H9 (cell line): ENCODE measurements around the gene GPC6. TPM values are rescaled to one million over a fixed set of nuclear protein-coding genes. Genes with fewer than 3 reads are reported as not detected.

ENCODE experiments used
- DNase-seq: peaks from one replicate; pipeline ENCODE4 v3.0.0-alpha.2; 2017
- H2AFZ ChIP-seq: one replicate; pipeline ENCODE4 v1.6.1; 2013; ENCODE audit warnings: mild to moderate bottlenecking, low read length, control low read depth, moderate library complexity
- H2AK5ac ChIP-seq: 2 replicates; pipeline ENCODE4 v1.6.1; 2013; ENCODE audit warnings: low read length, control low read depth, mixed read lengths; ENCODE audit not compliant: insufficient read length
- H2BK120ac ChIP-seq: one replicate; pipeline ENCODE4 v1.6.1; 2013; ENCODE audit warnings: low read depth, mild to moderate bottlenecking, low read length, control low read depth, inconsistent platforms; ENCODE audit not compliant: poor library complexity, severe bottlenecking
- H2BK12ac ChIP-seq: 2 replicates; pipeline ENCODE4 v1.6.1; 2013; ENCODE audit warnings: low read length, control low read depth, mixed read lengths, low read depth; ENCODE audit not compliant: insufficient read length
- H2BK15ac ChIP-seq: 2 replicates; pipeline ENCODE4 v1.6.1; 2013; ENCODE audit warnings: low read depth, low read length, control low read depth
- H2BK20ac ChIP-seq: one replicate; pipeline ENCODE4 v1.6.1; 2013; ENCODE audit warnings: low read depth, mild to moderate bottlenecking, low read length, control low read depth, inconsistent platforms; ENCODE audit not compliant: poor library complexity, severe bottlenecking
- H2BK5ac ChIP-seq: 2 replicates; pipeline ENCODE4 v1.6.1; 2013; ENCODE audit warnings: low read length, control low read depth, mixed read lengths; ENCODE audit not compliant: insufficient read length
- H3K14ac ChIP-seq: 2 replicates; pipeline ENCODE4 v1.6.1; 2013; ENCODE audit warnings: low read length, control low read depth; ENCODE audit not compliant: insufficient read depth
- H3K18ac ChIP-seq: 2 replicates; pipeline ENCODE4 v1.6.1; 2013; ENCODE audit warnings: low read depth, mild to moderate bottlenecking, mixed read lengths, low read length, control low read depth; ENCODE audit not compliant: insufficient read length
- H3K23ac ChIP-seq: 2 replicates; pipeline ENCODE4 v1.6.1; 2013; ENCODE audit warnings: low read length, control low read depth, mixed read lengths, low read depth; ENCODE audit not compliant: insufficient read length
- H3K23me2 ChIP-seq: 2 replicates; pipeline ENCODE4 v1.6.1; 2013; ENCODE audit warnings: low read depth, mild to moderate bottlenecking, mixed read lengths, low read length, control low read depth; ENCODE audit not compliant: insufficient read length, poor library complexity, severe bottlenecking
- H3K27ac ChIP-seq: 2 replicates; pipeline ENCODE4 v1.5.1; 2013; ENCODE audit warnings: low read length, control low read depth, mixed read lengths, low read depth; ENCODE audit not compliant: insufficient read length
- H3K27me3 ChIP-seq: 2 replicates; pipeline ENCODE4 v1.6.1; 2013; ENCODE audit warnings: low read length, control low read depth, inconsistent platforms; ENCODE audit not compliant: insufficient read depth
- H3K4ac ChIP-seq: 2 replicates; pipeline ENCODE4 v1.6.1; 2013; ENCODE audit warnings: low read depth, mild to moderate bottlenecking, control low read depth, inconsistent platforms, low read length, moderate library complexity
- H3K4me1 ChIP-seq: 2 replicates; pipeline ENCODE4 v1.6.1; 2013; ENCODE audit warnings: low read length, control low read depth, inconsistent platforms; ENCODE audit not compliant: insufficient read depth
- H3K4me2 ChIP-seq: 2 replicates; pipeline ENCODE4 v1.6.1; 2013; ENCODE audit warnings: low read length, control low read depth, mixed read lengths; ENCODE audit not compliant: insufficient read length, insufficient read depth
- H3K56ac ChIP-seq: 2 replicates; pipeline ENCODE4 v1.6.1; 2013; ENCODE audit warnings: low read depth, mild to moderate bottlenecking, mixed read lengths, low read length, control low read depth; ENCODE audit not compliant: insufficient read length
- H3K79me1 ChIP-seq: 2 replicates; pipeline ENCODE4 v1.6.1; 2013; ENCODE audit warnings: low read depth, mild to moderate bottlenecking, moderate library complexity, low read length, control low read depth, inconsistent platforms; ENCODE audit not compliant: insufficient read depth, poor library complexity, severe bottlenecking
- H3K79me2 ChIP-seq: 2 replicates; pipeline ENCODE4 v1.6.1; 2013; ENCODE audit warnings: low read length, control low read depth, inconsistent platforms; ENCODE audit not compliant: insufficient read depth
- H3K9ac ChIP-seq: 2 replicates; pipeline ENCODE4 v1.6.1; 2013; ENCODE audit warnings: low read length, control low read depth, mixed read lengths; ENCODE audit not compliant: insufficient read length; ENCODE audit errors: extremely low read depth
- H3K9me3 ChIP-seq: one replicate; pipeline ENCODE4 v1.6.1; 2013; ENCODE audit warnings: low read depth, low read length, inconsistent platforms; ENCODE audit not compliant: control insufficient read depth
- H3T11ph ChIP-seq: one replicate; pipeline ENCODE4 v1.6.1; 2013; ENCODE audit warnings: mild to moderate bottlenecking, low read length, control low read depth, inconsistent platforms
- H4K20me1 ChIP-seq: one replicate; pipeline ENCODE4 v1.6.1; 2013; ENCODE audit not compliant: control insufficient read depth, insufficient read length, insufficient read depth
- H4K5ac ChIP-seq: 2 replicates; pipeline ENCODE4 v1.6.1; 2013; ENCODE audit warnings: low read depth, mild to moderate bottlenecking, mixed read lengths, low read length, control low read depth; ENCODE audit not compliant: insufficient read length
- H4K8ac ChIP-seq: replicated peaks from 2 replicates; pipeline ENCODE4 v1.6.1; 2013; ENCODE audit warnings: low read length, control low read depth, mixed read lengths, low read depth; ENCODE audit not compliant: insufficient read length
- H4K91ac ChIP-seq: 2 replicates; pipeline ENCODE4 v1.6.1; 2013; ENCODE audit warnings: low read depth, mild to moderate bottlenecking, moderate library complexity, mixed read lengths, low read length, control low read depth; ENCODE audit not compliant: insufficient read length
- H3K27ac Mint-ChIP-seq, 3 experiments: 2 replicates in 2 of 3; 3 replicates in 1 of 3; pipeline ENCODE4 v1.8.0; 2020 to 2021; ENCODE audit warnings: mixed read lengths in 3 of 3, mild to moderate bottlenecking in 1 of 3, moderate library complexity in 1 of 3
- H3K27me3 Mint-ChIP-seq: 2 replicates; pipeline ENCODE4 v1.8.0; 2021; ENCODE audit warnings: low read depth, mild to moderate bottlenecking, moderate library complexity, mixed read lengths
- H3K36me3 Mint-ChIP-seq, 3 experiments: 2 replicates in 2 of 3; 3 replicates in 1 of 3; pipeline ENCODE4 v1.8.0; 2020 to 2021; ENCODE audit warnings: low read depth in 3 of 3, mixed read lengths in 3 of 3; ENCODE audit not compliant: insufficient read depth in 1 of 3
- H3K4me1 Mint-ChIP-seq, 2 experiments: 2 replicates each; pipeline ENCODE4 v1.8.0; 2020; ENCODE audit warnings: mixed read lengths in 2 of 2
- H3K4me3 Mint-ChIP-seq, 2 experiments: 2 replicates in 1 of 2; 3 replicates in 1 of 2; pipeline ENCODE4 v1.8.0; 2020 to 2021; ENCODE audit warnings: mild to moderate bottlenecking in 2 of 2, mixed read lengths in 2 of 2, moderate library complexity in 1 of 2
- H3K9me3 Mint-ChIP-seq, 2 experiments: 2 replicates in 1 of 2; 3 replicates in 1 of 2; pipeline ENCODE4 v1.8.0; 2020; ENCODE audit warnings: mild to moderate bottlenecking in 2 of 2, mixed read lengths in 2 of 2, moderate library complexity in 1 of 2
- WGBS: extraction: QIAGEN DNeasy Blood & Tissue Kit; methylation state at CpG from one replicate; pipeline ENCODE4 v1.1.7; 2013; ENCODE audit warnings: missing lambda C conversion rate, low lambda C conversion rate, mixed read lengths; ENCODE audit not compliant: insufficient read length; ENCODE audit errors: extremely low coverage; 5-methylcytosine and 5-hydroxymethylcytosine counted together
- total RNA-seq: library from RNA; stranded (reverse); gene quantifications from 2 replicates; pipeline ENCODE4 v1.2.1, GENCODE V29; 2021
- TF ChIP-seq, protein P1 (sequence below): fragments of 200-600 bp; sonication (generic); conservative IDR thresholded peaks from 3 replicates; pipeline ENCODE4 v1.8.0; 2021; ENCODE audit warnings: antibody characterized with exemption, mild to moderate bottlenecking

GPC6 gene
- total RNA-seq, 1 experiment from 2014 or later, result 15.6 TPM

GRCh38 chr13:93899981-93900380 is 673.4 kb downstream of the GPC6 start:
- H3K18ac ChIP-seq, result no peak overlapping the region

More at GRCh38 chr13:93899981-93900380, 673.4 kb downstream of the GPC6 start:
- no peak overlapping the region for H3K23ac ChIP-seq
- H3K9me3 ChIP-seq, result no peaks in the 10 kb centered on the region
- Mint-ChIP-seq H3K4me3 (no peak overlapping the region), H3K36me3 (no peaks in the 10 kb centered on the region), H3K4me1 (no peaks in the 10 kb centered on the region), H3K27me3 (no peaks in the 10 kb centered on the region), H3K9me3 (no peaks in the 10 kb centered on the region), H3K27ac (no peak overlapping the region)
- H3K79me2 ChIP-seq, result no peaks in the 10 kb centered on the region
- H3K14ac ChIP-seq, result no peak overlapping the region
- H3K4me2 ChIP-seq, result no peak overlapping the region
- H3K56ac ChIP-seq, result no peak overlapping the region
- H3T11ph ChIP-seq, result no peak overlapping the region
- no peaks in the 10 kb centered on the region for H4K20me1 ChIP-seq
- H2BK5ac ChIP-seq, result no peak overlapping the region
- H4K91ac ChIP-seq, result no peak overlapping the region
- H2BK120ac ChIP-seq, result no peak overlapping the region
- no CpG with 5 or more reads among the region's 2 CpGs for WGBS
- no peak overlapping the region for H2BK12ac ChIP-seq
- H2BK20ac ChIP-seq, result no peak overlapping the region
- H4K8ac ChIP-seq, result no peak overlapping the region
- H4K5ac ChIP-seq, result no peak overlapping the region
- no peaks in the 10 kb centered on the region for H3K23me2 ChIP-seq
- no peak overlapping the region for H3K9ac ChIP-seq
- no peaks in the 10 kb centered on the region for H3K79me1 ChIP-seq
- H3K4me1 ChIP-seq, result no peaks in the 10 kb centered on the region
- no peak overlapping the region for H2AK5ac ChIP-seq
- H2AFZ ChIP-seq, result no peak overlapping the region
- no peaks in the 10 kb centered on the region for H3K27me3 ChIP-seq
- no peak overlapping the region for H3K4ac ChIP-seq
- TF ChIP-seq, protein P1, sequence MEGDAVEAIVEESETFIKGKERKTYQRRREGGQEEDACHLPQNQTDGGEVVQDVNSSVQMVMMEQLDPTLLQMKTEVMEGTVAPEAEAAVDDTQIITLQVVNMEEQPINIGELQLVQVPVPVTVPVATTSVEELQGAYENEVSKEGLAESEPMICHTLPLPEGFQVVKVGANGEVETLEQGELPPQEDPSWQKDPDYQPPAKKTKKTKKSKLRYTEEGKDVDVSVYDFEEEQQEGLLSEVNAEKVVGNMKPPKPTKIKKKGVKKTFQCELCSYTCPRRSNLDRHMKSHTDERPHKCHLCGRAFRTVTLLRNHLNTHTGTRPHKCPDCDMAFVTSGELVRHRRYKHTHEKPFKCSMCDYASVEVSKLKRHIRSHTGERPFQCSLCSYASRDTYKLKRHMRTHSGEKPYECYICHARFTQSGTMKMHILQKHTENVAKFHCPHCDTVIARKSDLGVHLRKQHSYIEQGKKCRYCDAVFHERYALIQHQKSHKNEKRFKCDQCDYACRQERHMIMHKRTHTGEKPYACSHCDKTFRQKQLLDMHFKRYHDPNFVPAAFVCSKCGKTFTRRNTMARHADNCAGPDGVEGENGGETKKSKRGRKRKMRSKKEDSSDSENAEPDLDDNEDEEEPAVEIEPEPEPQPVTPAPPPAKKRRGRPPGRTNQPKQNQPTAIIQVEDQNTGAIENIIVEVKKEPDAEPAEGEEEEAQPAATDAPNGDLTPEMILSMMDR, result no peak
- H2BK15ac ChIP-seq, result no peak overlapping the region
- no peak for DNase-seq
- H3K27ac ChIP-seq, result no peak overlapping the region
